ENCODE data around the gene CEP350. TPM values are rescaled to one million over a fixed set of nuclear protein-coding genes. Genes with fewer than 3 reads are reported as not detected.

CEP350 gene
- polyA plus RNA-seq, 2 of the 4 experiments (the other 2 are of a cell fraction), result 6.4 to 22.6 TPM

DNA sequence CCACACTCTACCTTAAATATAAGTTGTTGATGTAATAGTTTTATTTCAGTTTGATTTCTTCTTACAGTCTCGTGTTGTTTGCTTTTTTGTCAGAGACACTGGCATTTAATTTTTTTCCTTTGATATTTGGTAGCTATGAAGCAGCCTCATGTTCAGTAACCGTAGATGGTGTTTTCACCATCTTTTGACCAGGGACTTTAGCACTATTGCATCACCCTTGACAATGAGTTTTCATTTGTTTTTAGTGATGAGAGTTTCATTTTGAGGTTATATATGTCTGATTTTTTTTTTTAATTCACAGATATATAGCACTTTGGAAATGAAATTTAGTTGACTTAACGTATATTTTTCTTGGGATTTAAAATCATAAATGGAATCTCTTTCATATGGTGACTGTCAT lies 36.2 kb downstream of the CEP350 start:
- no peak for TF ChIP-seq KDM1A (IDR thresholded peaks at IDR 0.05; ENCODE audit: low read depth)
- TF ChIP-seq RARB (CRISPR knock-in tag; IDR thresholded peaks at IDR 0.05), result no peak
- TF ChIP-seq, protein P1, sequence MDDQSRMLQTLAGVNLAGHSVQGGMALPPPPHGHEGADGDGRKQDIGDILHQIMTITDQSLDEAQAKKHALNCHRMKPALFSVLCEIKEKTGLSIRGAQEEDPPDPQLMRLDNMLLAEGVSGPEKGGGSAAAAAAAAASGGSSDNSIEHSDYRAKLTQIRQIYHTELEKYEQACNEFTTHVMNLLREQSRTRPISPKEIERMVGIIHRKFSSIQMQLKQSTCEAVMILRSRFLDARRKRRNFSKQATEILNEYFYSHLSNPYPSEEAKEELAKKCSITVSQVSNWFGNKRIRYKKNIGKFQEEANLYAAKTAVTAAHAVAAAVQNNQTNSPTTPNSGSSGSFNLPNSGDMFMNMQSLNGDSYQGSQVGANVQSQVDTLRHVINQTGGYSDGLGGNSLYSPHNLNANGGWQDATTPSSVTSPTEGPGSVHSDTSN (IDR thresholded peaks at IDR 0.05), result no peak
- TF ChIP-seq HOXB5 (CRISPR knock-in tag; IDR thresholded peaks at IDR 0.05), result no peak
- TF ChIP-seq PHF8 (IDR thresholded peaks at IDR 0.05; ENCODE audit: borderline replicate concordance, low read depth), result no peak
- no peak for TF ChIP-seq SREBF2 (IDR thresholded peaks at IDR 0.05)
- no peaks in the 10 kb centered on the region for H3K9me3 ChIP-seq
- H3K27ac ChIP-seq, result no peak overlapping the region
- H3K4me2 ChIP-seq, result no peak overlapping the region
- H3K4me1 ChIP-seq, result no peaks in the 10 kb centered on the region
- POLR2A ChIA-PET, result no interaction called here
- WGBS (ENCODE audit: missing lambda C conversion rate), result 95% methylated on average over 3 of the region's 3 CpGs
- no peak overlapping the region for H3K4me3 ChIP-seq
- CTCF ChIA-PET, result no interaction called here
- ATAC-seq (no peak), DNase-seq (ENCODE audit: low read depth in 1 of 2, low spot score in 1 of 2) (no peak), FAIRE-seq (no peak)

DNA sequence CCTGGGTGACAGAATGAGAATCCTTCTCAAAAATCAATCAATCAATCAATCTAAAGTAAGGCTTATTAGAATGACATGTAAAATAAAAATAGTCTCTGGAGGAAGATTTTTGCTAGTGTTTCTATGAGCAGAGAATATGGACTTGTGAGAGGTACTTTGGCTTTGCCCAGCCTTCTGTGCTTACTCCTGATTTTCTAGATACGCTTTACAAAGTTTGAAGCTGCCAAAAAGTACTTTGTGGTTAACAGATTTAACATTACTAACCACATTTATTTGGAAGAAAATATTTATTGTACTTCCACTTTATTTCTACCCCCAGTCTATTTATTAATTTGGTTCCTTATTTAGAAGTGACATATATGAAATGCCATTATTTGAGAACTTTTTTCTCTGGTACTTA lies 41.0 kb downstream of the CEP350 start:
- Histone ChIP-seq H3K4me1 (no peaks in the 10 kb centered on the region), H3K27ac (no peak overlapping the region), H3K4me3 (no peak overlapping the region), H3K4me2 (no peak overlapping the region), H3K9me3 (no peaks in the 10 kb centered on the region)
- ChIA-PET POLR2A (no interaction called here), CTCF (no interaction called here)
- TF ChIP-seq NFE2L2 (conservative IDR thresholded peaks at IDR 0.05; ENCODE audit: low read length) (no peak), KDM1A (IDR thresholded peaks at IDR 0.05; ENCODE audit: low read depth) (no peak), EP300 (IDR thresholded peaks at IDR 0.05) (no peak), JUN (IDR thresholded peaks at IDR 0.05) (no peak), ZC3H11A (IDR thresholded peaks at IDR 0.05) (no peak), RAD21 (conservative IDR thresholded peaks at IDR 0.05 in 1 of 2, IDR thresholded peaks at IDR 0.05 in 1 of 2) (no peak), EHF (CRISPR knock-in tag; IDR thresholded peaks at IDR 0.05) (no peak), FOSB (CRISPR knock-in tag; IDR thresholded peaks at IDR 0.05) (no peak), ZNF302 (CRISPR knock-in tag; IDR thresholded peaks at IDR 0.05) (no peak), POLR2AphosphoS2 (conservative IDR thresholded peaks at IDR 0.05; ENCODE audit: low read length) (no peak), FOXS1 (CRISPR knock-in tag; IDR thresholded peaks at IDR 0.05) (no peak), BHLHE40 (IDR thresholded peaks at IDR 0.05; ENCODE audit: low read depth, low read length) (no peak), PHF8 (IDR thresholded peaks at IDR 0.05; ENCODE audit: borderline replicate concordance, low read depth) (no peak), CEBPB (IDR thresholded peaks at IDR 0.05) (no peak), CBX8 (IDR thresholded peaks at IDR 0.05) (no peak), SMC3 (IDR thresholded peaks at IDR 0.05) (no peak)
- TF ChIP-seq, protein P2, sequence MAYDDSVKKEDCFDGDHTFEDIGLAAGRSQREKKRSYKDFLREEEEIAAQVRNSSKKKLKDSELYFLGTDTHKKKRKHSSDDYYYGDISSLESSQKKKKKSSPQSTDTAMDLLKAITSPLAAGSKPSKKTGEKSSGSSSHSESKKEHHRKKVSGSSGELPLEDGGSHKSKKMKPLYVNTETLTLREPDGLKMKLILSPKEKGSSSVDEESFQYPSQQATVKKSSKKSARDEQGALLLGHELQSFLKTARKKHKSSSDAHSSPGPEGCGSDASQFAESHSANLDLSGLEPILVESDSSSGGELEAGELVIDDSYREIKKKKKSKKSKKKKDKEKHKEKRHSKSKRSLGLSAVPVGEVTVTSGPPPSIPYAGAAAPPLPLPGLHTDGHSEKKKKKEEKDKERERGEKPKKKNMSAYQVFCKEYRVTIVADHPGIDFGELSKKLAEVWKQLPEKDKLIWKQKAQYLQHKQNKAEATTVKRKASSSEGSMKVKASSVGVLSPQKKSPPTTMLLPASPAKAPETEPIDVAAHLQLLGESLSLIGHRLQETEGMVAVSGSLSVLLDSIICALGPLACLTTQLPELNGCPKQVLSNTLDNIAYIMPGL (CRISPR knock-in tag; IDR thresholded peaks at IDR 0.05; ENCODE audit: borderline replicate concordance), result no peak
- TF ChIP-seq, protein P3, sequence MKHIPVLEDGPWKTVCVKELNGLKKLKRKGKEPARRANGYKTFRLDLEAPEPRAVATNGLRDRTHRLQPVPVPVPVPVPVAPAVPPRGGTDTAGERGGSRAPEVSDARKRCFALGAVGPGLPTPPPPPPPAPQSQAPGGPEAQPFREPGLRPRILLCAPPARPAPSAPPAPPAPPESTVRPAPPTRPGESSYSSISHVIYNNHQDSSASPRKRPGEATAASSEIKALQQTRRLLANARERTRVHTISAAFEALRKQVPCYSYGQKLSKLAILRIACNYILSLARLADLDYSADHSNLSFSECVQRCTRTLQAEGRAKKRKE (CRISPR knock-in tag; IDR thresholded peaks at IDR 0.05; ENCODE audit: low read depth), result no peak
- TF ChIP-seq, protein P4, sequence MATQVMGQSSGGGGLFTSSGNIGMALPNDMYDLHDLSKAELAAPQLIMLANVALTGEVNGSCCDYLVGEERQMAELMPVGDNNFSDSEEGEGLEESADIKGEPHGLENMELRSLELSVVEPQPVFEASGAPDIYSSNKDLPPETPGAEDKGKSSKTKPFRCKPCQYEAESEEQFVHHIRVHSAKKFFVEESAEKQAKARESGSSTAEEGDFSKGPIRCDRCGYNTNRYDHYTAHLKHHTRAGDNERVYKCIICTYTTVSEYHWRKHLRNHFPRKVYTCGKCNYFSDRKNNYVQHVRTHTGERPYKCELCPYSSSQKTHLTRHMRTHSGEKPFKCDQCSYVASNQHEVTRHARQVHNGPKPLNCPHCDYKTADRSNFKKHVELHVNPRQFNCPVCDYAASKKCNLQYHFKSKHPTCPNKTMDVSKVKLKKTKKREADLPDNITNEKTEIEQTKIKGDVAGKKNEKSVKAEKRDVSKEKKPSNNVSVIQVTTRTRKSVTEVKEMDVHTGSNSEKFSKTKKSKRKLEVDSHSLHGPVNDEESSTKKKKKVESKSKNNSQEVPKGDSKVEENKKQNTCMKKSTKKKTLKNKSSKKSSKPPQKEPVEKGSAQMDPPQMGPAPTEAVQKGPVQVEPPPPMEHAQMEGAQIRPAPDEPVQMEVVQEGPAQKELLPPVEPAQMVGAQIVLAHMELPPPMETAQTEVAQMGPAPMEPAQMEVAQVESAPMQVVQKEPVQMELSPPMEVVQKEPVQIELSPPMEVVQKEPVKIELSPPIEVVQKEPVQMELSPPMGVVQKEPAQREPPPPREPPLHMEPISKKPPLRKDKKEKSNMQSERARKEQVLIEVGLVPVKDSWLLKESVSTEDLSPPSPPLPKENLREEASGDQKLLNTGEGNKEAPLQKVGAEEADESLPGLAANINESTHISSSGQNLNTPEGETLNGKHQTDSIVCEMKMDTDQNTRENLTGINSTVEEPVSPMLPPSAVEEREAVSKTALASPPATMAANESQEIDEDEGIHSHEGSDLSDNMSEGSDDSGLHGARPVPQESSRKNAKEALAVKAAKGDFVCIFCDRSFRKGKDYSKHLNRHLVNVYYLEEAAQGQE (IDR thresholded peaks at IDR 0.05), result no peak
- TF ChIP-seq, protein P5, sequence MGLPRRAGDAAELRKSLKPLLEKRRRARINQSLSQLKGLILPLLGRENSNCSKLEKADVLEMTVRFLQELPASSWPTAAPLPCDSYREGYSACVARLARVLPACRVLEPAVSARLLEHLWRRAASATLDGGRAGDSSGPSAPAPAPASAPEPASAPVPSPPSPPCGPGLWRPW (IDR thresholded peaks at IDR 0.05), result no peak
- WGBS (ENCODE audit: missing lambda C conversion rate), result 93% methylated on average over 1 of the region's 1 CpG
- no peak for ATAC-seq
- no peak for DNase-seq (ENCODE audit: low read depth in 1 of 2, low spot score in 1 of 2)
- FAIRE-seq, result no peak

All from A549 (cell line).